Panc1 (cell line): ENCODE data around the gene PTPN1. TPM values are rescaled to one million over a fixed set of nuclear protein-coding genes. Genes with fewer than 3 reads are reported as not detected.
A peak's percentile ranks its signal among the peaks of the same experiment; 100 is the strongest.

ENCODE experiments used
- ATAC-seq: fragments of 200-7000 bp; cut with Tn5 transposase; 2 replicates; pipeline ENCODE4 v1.9.1; 2020; ENCODE audit warnings: mild to moderate bottlenecking, moderate library complexity
- BruUV-seq: library from RNA; stranded (reverse); fragments of 400-500 nt; replicated peaks from 2 replicates; lab custom pipeline; 2021; lab: Mats Ljungman, UMichigan
- CTCF ChIA-PET: fragments of 300-600 bp; sonication (Branson Sonifier 250); formaldehyde crosslinking; loops from one replicate; lab custom pipeline; 2022; ENCODE audit warnings: antibody characterized with exemption; lab: Charles Lee
- POLR2A ChIA-PET: fragments of 300-600 bp; sonication (Branson Sonifier 250); formaldehyde crosslinking; loops from one replicate; lab custom pipeline; 2022; ENCODE audit warnings: antibody characterized with exemption; lab: Charles Lee
- DNase-seq: peaks from one replicate; pipeline ENCODE4 v3.0.0-alpha.2; 2010; ENCODE audit warnings: low read depth, low spot score
- H3K27ac ChIP-seq: 2 replicates; pipeline ENCODE4 v1.5.1; 2011; ENCODE audit warnings: mild to moderate bottlenecking, low read length, inconsistent platforms
- H3K27me3 ChIP-seq: fragments of 200-500 bp; sonication (Bioruptor generic); 2 replicates; pipeline ENCODE4 v1.6.0; 2014; ENCODE audit warnings: low read length, inconsistent platforms; ENCODE audit not compliant: control insufficient read depth, insufficient read depth
- H3K36me3 ChIP-seq: fragments of 200-500 bp; sonication (Bioruptor generic); 2 replicates; pipeline ENCODE4 v1.5.1; 2014; ENCODE audit warnings: inconsistent platforms, mild to moderate bottlenecking, low read length, moderate library complexity; ENCODE audit not compliant: control insufficient read depth, insufficient read depth
- H3K4me1 ChIP-seq: 2 replicates; pipeline ENCODE4 v1.5.1; 2011; ENCODE audit warnings: inconsistent platforms, mild to moderate bottlenecking, low read length, moderate library complexity; ENCODE audit not compliant: control insufficient read depth, insufficient read depth
- H3K4me3 ChIP-seq, 2 experiments: 2 replicates each; pipeline ENCODE4 v1.5.1; 2011 to 2012; ENCODE audit warnings: low read depth in 2 of 2, low read length in 2 of 2, mild to moderate bottlenecking in 2 of 2, inconsistent platforms in 1 of 2, moderate library complexity in 1 of 2
- H3K9me3 ChIP-seq: fragments of 200-500 bp; sonication (Bioruptor generic); 2 replicates; pipeline ENCODE4 v1.5.1; 2014; ENCODE audit warnings: low read depth, mild to moderate bottlenecking, inconsistent platforms, low read length, moderate library complexity; ENCODE audit not compliant: control insufficient read depth, insufficient read depth
- POLR2AphosphoS5 ChIP-seq: IDR thresholded peaks from 2 replicates; pipeline ENCODE4 v1.6.1; 2012; ENCODE audit warnings: mild to moderate bottlenecking, low read depth, low read length, moderate library complexity
- SIN3A ChIP-seq: IDR thresholded peaks from 2 replicates; pipeline ENCODE4 v1.6.1; 2012; ENCODE audit warnings: low read depth, mild to moderate bottlenecking, low read length, moderate library complexity, borderline replicate concordance; ENCODE audit not compliant: insufficient read depth
- TCF7L2 ChIP-seq: IDR thresholded peaks from 2 replicates; pipeline ENCODE4 v1.6.1; 2011; ENCODE audit warnings: mild to moderate bottlenecking, low read depth, low read length, inconsistent platforms
- in situ Hi-C: cut with HindIII; loops from 2 replicates; pipeline ENCODE4 v1.10.0; 2016; ENCODE audit warnings: low sequenced_read_pairs, low pct_unique_long_range_greater_than_20kb
- intact Hi-C: fragments of 100-400 bp; cut with micrococcal nuclease; formaldehyde crosslinking; loops from one replicate; pipeline ENCODE4 v1.10.0; 2022; ENCODE audit not compliant: unreplicated experiment
- total RNA-seq: library from RNA; stranded (reverse); gene quantifications from one replicate; pipeline ENCODE4 v1.2.1, GENCODE V29; 2021; ENCODE audit not compliant: unreplicated experiment
- TF ChIP-seq, protein P1 (sequence below): fragments of 450-650 bp; IDR thresholded peaks from 2 replicates; pipeline ENCODE4 v1.5.1; 2017; ENCODE audit warnings: mild to moderate bottlenecking
- TF ChIP-seq, protein P2 (sequence below), 2 experiments: IDR thresholded peaks; 2 replicates each; pipeline ENCODE4 v1.6.1; 2011 to 2012; ENCODE audit warnings: low read depth in 2 of 2, control low read depth in 1 of 2, low read length in 1 of 2, mild to moderate bottlenecking in 1 of 2, moderate library complexity in 1 of 2; ENCODE audit not compliant: insufficient read depth in 1 of 2

Gene PTPN1
- total RNA-seq, 1 experiment from 2014 or later = 42.2 TPM

DNA sequence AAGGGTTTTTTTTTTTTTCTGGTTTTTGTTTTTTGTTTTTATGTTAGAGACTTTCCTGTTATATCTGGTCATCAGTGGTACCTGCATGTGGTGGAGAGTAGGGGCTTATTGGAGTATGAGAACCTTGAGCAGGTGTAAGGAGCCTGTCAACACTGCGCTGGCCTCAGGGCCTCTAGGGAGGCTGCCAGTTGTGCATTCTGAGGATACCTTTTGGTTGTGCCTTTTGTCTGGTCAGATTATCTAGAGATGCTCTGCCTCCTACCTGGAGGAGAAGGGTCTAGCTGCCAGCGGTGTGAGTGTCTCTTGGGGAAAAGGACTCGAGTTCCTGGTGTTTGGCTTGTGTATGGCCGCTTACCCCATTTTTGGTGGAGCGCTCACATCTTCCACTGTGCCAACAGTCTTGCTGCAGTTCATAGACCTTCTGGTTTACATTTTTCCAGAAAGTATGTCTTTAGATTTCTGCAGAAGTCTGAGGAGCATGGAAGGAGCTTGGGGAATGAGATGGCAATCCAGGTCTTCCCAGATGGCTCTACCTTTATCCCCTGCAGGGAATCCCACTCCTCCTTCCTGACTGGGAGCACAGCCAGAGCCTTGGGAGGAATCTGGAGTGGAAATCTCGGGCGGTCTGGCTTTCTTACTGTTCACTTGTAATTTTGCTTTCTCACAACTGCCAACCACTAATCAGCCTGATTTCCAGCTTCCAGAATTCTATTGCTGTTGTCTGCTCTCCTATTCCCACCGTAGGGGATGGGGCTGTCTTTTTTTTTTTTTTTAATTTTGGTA, 49.9 kb downstream of the PTPN1 start:
- Histone ChIP-seq H3K4me3 (no peak overlapping the region), H3K9me3 (no peaks in the 10 kb centered on the region), H3K4me1 (peaks cover 19% of the 10 kb centered on the region), H3K27ac (0 out of 2 replicates have a peak overlapping the region, but pooled peaks have one; percentile 36), H3K27me3 (no peaks in the 10 kb centered on the region), H3K36me3 (no peaks in the 10 kb centered on the region)
- no peak for ATAC-seq
- in situ Hi-C loops (no loop called here), intact Hi-C loops (no loop called here)
- TF ChIP-seq, protein P1, sequence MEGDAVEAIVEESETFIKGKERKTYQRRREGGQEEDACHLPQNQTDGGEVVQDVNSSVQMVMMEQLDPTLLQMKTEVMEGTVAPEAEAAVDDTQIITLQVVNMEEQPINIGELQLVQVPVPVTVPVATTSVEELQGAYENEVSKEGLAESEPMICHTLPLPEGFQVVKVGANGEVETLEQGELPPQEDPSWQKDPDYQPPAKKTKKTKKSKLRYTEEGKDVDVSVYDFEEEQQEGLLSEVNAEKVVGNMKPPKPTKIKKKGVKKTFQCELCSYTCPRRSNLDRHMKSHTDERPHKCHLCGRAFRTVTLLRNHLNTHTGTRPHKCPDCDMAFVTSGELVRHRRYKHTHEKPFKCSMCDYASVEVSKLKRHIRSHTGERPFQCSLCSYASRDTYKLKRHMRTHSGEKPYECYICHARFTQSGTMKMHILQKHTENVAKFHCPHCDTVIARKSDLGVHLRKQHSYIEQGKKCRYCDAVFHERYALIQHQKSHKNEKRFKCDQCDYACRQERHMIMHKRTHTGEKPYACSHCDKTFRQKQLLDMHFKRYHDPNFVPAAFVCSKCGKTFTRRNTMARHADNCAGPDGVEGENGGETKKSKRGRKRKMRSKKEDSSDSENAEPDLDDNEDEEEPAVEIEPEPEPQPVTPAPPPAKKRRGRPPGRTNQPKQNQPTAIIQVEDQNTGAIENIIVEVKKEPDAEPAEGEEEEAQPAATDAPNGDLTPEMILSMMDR = no peak
- TF ChIP-seq POLR2AphosphoS5 (no peak), SIN3A (no peak), TCF7L2 (no peak)
- TF ChIP-seq, protein P2, sequence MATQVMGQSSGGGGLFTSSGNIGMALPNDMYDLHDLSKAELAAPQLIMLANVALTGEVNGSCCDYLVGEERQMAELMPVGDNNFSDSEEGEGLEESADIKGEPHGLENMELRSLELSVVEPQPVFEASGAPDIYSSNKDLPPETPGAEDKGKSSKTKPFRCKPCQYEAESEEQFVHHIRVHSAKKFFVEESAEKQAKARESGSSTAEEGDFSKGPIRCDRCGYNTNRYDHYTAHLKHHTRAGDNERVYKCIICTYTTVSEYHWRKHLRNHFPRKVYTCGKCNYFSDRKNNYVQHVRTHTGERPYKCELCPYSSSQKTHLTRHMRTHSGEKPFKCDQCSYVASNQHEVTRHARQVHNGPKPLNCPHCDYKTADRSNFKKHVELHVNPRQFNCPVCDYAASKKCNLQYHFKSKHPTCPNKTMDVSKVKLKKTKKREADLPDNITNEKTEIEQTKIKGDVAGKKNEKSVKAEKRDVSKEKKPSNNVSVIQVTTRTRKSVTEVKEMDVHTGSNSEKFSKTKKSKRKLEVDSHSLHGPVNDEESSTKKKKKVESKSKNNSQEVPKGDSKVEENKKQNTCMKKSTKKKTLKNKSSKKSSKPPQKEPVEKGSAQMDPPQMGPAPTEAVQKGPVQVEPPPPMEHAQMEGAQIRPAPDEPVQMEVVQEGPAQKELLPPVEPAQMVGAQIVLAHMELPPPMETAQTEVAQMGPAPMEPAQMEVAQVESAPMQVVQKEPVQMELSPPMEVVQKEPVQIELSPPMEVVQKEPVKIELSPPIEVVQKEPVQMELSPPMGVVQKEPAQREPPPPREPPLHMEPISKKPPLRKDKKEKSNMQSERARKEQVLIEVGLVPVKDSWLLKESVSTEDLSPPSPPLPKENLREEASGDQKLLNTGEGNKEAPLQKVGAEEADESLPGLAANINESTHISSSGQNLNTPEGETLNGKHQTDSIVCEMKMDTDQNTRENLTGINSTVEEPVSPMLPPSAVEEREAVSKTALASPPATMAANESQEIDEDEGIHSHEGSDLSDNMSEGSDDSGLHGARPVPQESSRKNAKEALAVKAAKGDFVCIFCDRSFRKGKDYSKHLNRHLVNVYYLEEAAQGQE (IDR thresholded peaks at IDR 0.05; ENCODE audit: insufficient read depth in 1 of 2, low read depth in 2 of 2, low read length in 1 of 2) = no peak
- DNase-seq = no peak
- no TSS peak for BruUV-seq
- ChIA-PET POLR2A (interaction anchor here (0.7 kb wide), 2 partner anchors 39 to 47 kb away, joined by 4 read pairs; no protein-coding TSS in a partner anchor), CTCF (interaction anchor here (0.7 kb wide), 2 partner anchors 18 to 477 kb away, joined by 3 to 9 read pairs; no protein-coding TSS in a partner anchor)

DNA sequence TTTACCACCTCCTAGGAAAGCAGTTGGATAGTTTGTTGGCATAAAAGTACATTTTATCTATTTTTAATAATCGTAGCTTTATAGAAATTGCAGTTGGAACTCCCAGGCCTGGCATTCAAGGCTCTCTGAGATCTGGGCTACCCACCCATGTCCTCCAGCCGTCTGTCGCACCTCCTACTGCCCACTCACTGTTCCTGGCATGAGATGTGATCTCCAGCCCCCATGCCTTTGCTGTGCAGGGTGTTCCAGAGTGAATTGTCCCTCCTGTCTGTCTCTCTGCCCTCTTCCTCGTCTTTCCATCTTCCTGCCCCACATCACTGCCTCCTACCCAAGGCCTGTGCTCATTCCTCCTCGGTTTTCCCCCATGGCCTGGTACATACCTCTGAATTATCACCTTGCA, 50.7 kb downstream of the PTPN1 start:
- DNase-seq (no peak), ATAC-seq (peak; percentile 14; the same call in 1 of the 2 replicates)
- CTCF ChIA-PET = interaction anchor here (0.7 kb wide), 1 partner anchor 476 kb away, joined by 3 read pairs; no protein-coding TSS in a partner anchor
- in situ Hi-C loops = no loop called here
- no peaks in the 10 kb centered on the region; the same call in 1 of the 2 replicates for H3K36me3 ChIP-seq
- BruUV-seq = no TSS peak
- no peaks in the 10 kb centered on the region for H3K9me3 ChIP-seq
- POLR2A ChIA-PET = no interaction called here
- no peak for TF ChIP-seq TCF7L2
- TF ChIP-seq, protein P1 = no peak
- TF ChIP-seq, protein P2 (IDR thresholded peaks at IDR 0.05; ENCODE audit: insufficient read depth in 1 of 2, low read depth in 2 of 2, low read length in 1 of 2) = no peak
- TF ChIP-seq SIN3A = no peak
- TF ChIP-seq POLR2AphosphoS5 = no peak
- intact Hi-C loops = no loop called here
- no peaks in the 10 kb centered on the region for H3K27me3 ChIP-seq
- no peak overlapping the region for H3K4me3 ChIP-seq
- peaks cover 19% of the 10 kb centered on the region for H3K4me1 ChIP-seq
- H3K27ac ChIP-seq = peak overlapping the region; percentile 77
